Islet precursor cell (in vitro differentiated cells): ENCODE measurements around the gene SPATA2.
"Not testable (repeated sequence)": the region's sequence is repeated elsewhere in the genome, so short reads cannot be mapped to it uniquely, and the experiment has no call there.

Experiments
- DNase-seq: peaks from one replicate; pipeline ENCODE4 v3.0.0-alpha.2; 2018

SPATA2 gene

GRCh38 chr20:49882171-49882970 is 33.0 kb downstream of the SPATA2 start:
- peak; percentile 53 for DNase-seq

DNA sequence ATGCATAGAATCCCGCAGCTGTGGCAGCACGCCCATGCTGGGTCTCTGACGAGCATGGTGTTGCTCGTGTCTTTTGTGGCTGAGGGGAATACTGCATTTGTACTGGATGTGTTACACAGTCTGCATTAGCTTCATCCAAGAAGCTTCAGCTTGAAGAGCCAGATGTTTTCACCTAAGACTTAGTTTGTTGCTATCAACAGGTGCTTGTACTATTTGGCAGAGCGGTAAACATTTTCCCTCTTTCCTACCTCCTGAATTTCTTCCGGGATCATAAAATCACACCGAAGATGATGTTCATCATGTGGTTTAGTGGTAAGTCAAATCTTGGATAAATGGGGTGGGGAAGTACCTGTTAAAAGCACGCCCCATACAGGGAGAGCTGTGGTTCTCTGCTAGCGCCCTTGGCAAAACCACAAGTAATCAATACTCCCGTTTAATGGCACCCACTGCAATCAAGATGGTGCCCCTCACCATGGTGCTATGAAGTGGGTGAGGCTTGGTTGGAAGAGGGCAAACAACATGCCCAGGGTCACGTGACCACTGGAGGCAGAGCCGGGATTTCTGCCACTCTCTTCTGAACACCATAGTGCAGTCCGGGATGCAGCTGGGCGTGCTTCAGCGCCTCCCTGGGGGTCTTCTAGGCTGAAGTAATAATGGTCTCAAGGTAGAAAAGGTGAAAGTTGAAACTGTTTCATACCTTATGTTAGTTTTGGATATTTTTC is 34.4 kb downstream of the SPATA2 start:
- no peak for DNase-seq

DNA sequence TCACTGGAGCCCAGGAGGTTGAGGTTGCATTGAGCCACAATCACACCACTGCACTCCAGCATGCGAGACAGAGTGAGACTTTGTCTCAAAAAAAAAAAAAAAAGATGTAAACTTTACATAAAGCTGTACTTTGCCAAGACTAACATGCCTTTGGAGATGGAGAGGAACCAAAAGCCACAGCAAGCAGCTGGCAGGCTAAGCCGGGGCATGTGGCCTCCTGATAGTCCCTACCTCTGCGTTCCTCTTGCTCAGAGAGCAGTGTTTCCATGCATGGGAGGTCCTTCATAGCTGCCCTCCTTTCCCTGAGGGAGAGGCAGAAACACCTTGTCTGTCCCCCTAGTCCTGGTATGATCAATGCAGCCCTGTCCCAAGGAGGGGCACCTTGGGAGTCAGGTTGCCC is 35.2 kb downstream of the SPATA2 start:
- no peak for DNase-seq

- DNase-seq = no peak
Measured at GRCh38 chr20:49878977-49879376, 36.4 kb downstream of the SPATA2 start.

DNA sequence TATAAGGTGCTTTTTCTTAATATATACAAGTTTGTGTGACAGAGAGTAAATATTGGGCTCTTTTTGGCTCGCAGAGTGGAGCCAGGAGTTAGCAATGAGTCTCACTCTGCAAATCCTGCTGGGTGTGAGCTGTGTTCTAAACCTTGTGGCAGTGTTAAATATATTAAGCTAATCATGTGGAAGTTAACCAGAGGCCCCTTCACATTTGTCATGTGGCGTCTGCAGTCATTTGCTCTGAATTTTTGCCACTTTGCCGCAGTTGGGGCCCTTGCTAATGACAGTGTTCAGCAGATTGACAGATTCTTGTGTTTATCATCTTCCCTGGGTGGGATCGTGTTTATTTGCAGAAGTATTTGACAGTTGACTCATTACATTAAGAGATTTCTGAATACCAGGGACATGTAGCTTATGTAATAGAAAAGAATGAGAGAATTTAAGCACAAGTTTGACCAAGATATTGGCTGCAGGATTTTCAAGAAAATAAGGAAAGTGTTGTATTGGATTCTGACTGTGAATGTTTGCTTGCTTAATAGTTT is 37.9 kb downstream of the SPATA2 start:
- no peak for DNase-seq

GRCh38 chr20:49874696-49875095 is 40.6 kb downstream of the SPATA2 start:
- DNase-seq = no peak

GRCh38 chr20:49872056-49872455 is 43.3 kb downstream of the SPATA2 start:
- DNase-seq = peak; percentile 55

- no peak for DNase-seq
Measured at GRCh38 chr20:49871391-49871948, 43.9 kb downstream of the SPATA2 start.

- DNase-seq = no peak
Measured at GRCh38 chr20:49870261-49870660, 45.1 kb downstream of the SPATA2 start.

DNA sequence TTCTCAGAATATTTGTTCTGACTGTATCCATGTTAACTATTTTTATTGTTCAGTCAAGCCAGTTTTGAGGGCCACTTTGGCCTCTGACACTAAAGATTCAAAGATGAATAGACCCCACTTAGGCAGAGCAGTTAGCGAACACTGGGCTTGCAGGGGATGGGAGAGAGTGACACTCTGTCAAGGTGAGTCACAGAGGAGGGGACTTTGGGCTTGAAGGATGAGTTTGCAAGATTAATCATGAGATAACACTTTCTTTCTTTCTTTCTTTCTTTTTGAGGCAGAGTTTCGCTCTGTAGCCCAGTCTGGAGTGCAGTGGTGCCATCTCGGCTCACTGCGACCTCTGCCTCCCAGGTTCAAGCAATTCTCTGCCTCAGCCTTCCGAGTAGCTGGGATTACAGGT is 46.4 kb downstream of the SPATA2 start:
- peak; percentile 54 for DNase-seq

DNA sequence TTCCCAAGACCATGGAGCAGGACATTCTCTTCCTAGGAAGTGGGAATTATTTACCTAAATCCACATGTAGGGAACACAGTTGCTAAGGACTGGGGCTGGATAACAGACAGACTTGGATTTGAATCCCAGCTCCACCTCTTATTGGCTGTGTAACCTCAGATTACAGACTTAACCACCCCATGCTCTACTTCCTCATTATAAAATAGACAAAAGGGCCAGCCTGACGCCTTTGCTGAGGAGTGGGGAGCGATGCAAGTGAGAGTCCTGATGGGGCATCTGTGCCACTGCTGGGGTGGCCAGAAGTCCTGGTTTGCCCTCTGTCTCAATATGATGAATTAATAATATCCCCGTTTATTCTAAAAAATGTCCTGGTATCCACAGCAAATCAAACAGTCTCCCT is 46.8 kb downstream of the SPATA2 start:
- no peak for DNase-seq

GRCh38 chr20:49867453-49868215 is 47.7 kb downstream of the SPATA2 start:
- DNase-seq = peak; percentile 61

GRCh38 chr20:49866051-49866450 is 49.3 kb downstream of the SPATA2 start:
- no peak for DNase-seq

DNA sequence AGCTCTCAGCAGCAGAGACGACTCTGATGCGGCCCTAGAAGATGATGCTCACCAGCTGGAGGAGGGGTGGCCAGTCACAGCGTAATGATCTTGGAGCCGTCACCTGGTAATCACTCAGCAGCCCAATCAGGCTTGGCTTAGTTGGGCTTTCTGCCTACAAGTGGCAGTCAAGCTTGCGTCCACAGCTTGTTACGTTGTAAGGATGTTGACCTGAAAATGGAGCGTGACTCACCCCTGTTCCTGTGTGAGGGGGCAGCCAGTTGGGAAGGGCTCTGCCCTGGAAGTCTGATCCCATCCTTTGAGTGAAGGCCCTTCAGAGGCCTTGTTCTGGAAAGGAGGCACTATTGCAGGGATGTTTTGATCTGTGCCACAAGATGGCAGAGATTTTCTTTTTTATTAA is 49.8 kb downstream of the SPATA2 start:
- DNase-seq = no peak

DNA sequence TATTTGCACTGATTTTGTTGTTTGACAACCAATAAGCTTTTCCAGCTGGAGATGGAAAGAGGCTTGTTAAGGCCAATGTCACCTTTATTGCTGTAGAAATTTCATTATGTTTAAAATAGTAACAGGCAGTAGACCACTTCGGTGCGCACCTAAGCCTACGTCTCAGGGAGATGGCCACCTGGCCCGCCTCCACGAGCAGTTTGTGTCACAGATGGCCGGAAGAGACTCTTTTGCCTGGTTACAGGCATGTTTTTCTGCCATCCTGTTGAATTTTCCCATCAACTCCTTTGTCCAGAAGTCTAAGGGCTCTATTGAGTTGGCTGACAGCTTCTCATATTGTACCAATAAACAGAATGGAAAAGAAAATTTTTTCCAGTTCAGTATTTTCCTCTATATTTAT is 51.7 kb downstream of the SPATA2 start:
- DNase-seq = no peak

DNA sequence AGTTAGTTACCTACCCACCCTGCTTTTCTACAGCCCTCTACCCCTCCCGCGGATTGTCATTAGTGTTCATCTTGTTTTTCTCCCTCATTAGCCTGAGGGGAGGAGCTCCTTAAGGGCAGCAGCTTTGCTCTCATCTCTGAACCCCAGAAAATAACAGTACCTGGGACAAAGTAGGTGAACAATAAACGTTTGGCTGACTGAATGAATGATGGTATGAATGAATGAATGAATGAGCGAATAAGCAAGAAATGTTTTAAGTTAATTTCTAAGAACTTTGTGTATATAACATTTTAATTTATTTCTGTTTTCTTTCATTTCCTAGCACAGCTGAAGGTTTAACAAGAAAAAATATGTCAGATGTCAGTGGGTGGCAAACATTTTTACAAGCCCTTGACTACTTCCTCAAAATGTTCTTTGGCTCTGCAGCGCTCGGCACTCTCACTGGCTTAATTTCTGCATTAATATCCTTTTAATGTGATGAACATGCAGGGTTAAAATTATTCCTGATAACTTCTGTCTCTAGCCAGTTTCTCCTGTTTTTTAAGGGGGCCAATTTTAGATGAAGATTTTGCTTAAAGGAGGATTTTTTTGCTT is 52.6 kb downstream of the SPATA2 start:
- no peak for DNase-seq

- not testable (repeated sequence) for DNase-seq
Measured at GRCh38 chr20:49861232-49861631, 54.1 kb downstream of the SPATA2 start.

DNA sequence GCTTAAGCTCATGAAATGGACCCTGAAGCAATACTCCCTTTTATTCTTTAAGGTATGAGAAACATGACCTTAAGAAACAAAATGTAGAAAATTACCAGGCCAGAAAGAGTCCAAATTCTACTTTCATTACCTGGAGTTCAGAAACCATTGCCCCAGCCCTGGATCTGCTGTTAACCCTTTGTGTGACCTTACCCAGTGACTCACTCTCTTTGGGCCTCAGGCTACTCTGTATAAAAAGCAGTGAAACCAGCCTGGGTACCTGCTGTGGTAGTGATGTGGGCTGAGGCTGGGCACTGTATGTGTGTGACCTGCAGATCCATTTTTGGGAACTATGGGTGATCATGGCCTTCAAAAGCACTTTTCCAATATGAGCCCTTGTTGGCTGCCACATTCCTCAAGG is 55.5 kb downstream of the SPATA2 start:
- no peak for DNase-seq

- no peak for DNase-seq
Measured at GRCh38 chr20:49859011-49859410, 56.3 kb downstream of the SPATA2 start.

DNA sequence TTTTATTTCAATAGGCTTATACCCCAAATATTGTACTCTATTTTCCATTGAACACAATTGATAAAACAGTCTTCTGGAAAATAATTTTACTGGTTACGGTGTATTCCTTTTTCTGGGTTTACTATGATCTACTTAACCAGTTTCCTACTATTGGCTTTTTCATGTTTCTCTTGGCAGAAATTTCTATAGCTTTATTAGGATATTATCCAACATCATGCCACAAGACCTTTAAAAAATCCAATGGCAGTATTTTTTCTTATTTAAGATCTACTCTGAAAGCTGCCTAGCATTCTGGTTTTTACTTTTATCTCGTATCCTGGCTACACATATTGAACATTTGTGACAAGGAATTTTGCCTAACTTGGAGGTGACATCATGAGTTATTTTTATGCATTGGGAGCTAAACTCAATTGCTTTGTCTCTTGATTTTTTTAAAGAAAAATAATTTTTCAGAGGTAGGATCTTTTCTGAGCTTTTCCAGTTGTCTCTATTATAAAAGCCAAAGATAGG is 57.2 kb downstream of the SPATA2 start:
- DNase-seq = no peak

- DNase-seq = no peak
Measured at GRCh38 chr20:49856904-49857303, 58.4 kb downstream of the SPATA2 start.

- no peak for DNase-seq
Measured at GRCh38 chr20:49854190-49854875, 61.0 kb downstream of the SPATA2 start.
